HG02938 (cell line): Measurements from ENCODE around the gene ARL11.

Source experiments
- ATAC-seq: cut with Tn5 transposase; IDR thresholded peaks from one replicate; pipeline ENCODE4 v1.9.1; 2021; ENCODE audit warnings: mild to moderate bottlenecking, moderate library complexity; ENCODE audit not compliant: unreplicated experiment

The ARL11 gene

DNA sequence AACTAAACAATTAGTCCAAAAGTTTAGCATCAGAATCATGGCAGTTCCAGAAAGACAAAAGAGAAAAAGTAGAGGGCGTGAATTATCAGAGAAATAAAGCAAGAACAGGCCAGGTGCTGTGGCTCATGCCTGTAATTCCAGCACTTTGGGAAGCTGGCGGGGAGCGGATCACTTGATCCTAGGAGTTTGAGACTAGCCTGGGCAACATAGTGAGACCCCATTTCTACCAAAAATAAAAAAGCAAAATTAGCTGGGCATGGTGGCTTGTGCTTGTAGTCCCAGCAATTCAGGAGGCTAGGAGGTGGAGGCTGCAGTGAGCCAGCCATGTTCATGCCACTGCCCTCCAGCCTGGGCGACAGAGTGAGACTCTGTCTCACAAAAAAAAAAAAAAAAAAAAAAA lies 18.4 kb downstream of the ARL11 start:
- ATAC-seq: no peak

- no peak for ATAC-seq
These were observed 21.1 kb downstream of the ARL11 start for GRCh38 chr13:49649244-49649962.

DNA sequence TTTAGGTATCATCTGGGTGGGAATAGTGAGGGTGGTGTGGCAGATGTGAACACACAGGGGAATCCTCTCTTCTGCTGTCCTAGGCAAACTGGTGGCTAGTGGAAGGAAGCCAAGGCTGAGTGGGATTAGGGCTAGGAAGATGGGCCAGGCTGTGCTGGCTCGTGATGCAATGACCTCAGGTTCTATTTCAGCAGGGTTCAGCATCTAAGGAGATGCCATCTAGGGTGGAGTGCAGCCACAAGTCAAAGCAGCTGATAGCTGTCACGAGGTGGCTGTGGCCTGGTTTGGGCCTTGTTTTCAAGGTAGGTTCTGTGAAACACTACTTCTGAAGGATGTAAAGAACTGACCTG lies 21.6 kb downstream of the ARL11 start:
- no peak for ATAC-seq

DNA sequence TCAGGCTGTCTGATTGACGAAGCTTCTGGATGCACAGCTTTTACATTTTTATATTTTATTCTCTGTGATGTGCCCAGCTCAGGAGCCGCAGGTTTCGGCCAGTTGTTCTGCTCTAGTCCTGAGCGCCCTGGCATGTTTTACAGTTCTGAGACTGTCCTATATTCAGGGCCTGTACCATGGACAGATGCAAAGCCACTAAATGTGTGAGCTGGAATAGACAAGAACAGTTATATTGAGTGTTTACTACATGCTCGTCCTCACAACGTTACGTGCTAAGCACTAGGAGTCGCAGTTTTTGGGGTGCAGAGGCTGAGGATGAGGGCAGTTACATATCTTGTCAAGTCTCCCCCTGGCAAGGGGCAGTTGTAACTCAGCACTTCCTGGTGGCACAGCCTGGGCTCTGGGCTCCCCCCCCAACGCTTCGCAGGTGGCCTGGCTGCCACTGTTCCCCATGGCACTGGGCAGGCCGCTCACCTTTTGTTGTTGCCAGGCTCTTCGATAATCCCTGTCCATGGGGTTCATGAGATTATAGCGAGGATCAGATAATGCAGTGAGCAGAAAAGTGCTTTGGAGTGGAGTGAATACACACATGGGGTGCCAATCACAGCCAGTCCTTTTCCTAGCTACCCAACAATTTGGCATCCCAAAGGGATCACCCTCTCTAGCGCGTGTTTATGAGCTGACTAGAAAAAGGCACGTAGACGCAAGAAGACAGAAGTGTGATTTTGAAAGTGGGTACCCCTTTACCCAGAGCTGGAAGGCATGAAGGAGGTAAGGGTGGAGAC lies 23.5 kb downstream of the ARL11 start:
- ATAC-seq: no peak

DNA sequence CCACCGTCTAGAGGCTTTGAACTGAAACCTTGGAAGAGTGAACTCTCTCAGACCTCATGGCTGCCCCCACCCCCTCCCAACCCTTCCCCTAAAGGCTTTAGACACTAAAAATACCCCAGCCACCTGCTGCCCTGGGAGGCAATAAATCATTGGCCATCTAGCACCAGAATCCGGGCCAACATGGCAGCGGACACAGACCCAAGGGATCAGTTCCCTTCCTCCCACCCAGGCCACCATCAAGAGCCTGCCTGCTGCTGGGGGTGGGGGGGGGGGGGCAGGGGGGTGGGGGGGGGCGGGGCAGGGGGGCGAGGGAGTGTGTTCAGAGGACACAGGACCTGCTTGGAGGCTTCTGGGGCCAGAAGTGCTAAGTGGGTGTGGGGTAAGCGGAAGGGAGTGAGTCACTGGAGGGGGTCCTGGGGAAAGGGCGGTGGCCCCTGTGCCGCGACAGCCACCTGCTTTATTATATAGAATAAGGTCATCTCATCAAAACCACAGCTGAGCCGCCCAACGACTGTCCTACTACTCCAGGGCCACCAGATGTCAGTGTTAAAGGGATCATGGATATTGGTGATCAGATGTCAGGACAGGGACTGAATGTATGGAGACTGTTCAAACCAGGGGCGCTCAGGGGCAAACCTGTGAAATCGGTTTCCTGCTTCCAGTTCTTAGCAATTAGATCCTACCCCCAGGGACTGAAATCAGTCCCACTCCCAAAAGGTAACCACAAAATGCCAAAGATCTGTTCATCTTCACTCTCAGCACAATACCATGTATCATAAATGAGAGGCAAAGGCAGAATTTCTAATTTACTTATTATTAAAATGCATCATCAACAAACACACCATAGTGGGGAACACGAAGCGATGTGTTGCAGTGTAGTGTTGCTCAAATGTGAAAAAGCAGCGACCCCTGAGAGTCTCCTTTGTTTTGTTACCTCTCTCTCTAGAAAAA lies 24.3 kb downstream of the ARL11 start:
- no peak for ATAC-seq

GRCh38 chr13:49653478-49653877 lies 25.2 kb downstream of the ARL11 start:
- ATAC-seq: no peak

- no peak for ATAC-seq
These were observed 25.7 kb downstream of the ARL11 start for GRCh38 chr13:49654011-49654410.

GRCh38 chr13:49655906-49656305 lies 27.6 kb downstream of the ARL11 start:
- ATAC-seq: no peak

GRCh38 chr13:49657241-49657641 lies 28.9 kb downstream of the ARL11 start:
- ATAC-seq: no peak

DNA sequence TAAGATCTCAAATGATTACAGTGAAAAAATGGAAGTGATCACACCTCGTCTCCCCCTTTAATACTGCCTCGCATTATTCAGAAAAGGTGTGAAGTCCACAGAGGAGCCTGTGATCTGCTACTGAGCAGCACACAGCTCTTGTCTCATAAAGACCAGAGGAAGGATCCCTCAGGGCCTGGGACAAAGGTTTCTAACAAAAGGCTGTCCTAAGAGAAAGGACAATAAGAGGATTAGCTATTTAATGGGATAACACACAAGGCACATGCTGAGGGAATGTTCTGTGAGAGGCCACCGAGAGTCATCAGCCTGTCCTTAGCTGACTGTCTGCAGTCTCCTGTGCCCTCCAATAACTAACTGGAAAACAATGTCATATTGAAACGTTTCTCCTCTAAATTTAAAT lies 36.3 kb downstream of the ARL11 start:
- no peak for ATAC-seq

DNA sequence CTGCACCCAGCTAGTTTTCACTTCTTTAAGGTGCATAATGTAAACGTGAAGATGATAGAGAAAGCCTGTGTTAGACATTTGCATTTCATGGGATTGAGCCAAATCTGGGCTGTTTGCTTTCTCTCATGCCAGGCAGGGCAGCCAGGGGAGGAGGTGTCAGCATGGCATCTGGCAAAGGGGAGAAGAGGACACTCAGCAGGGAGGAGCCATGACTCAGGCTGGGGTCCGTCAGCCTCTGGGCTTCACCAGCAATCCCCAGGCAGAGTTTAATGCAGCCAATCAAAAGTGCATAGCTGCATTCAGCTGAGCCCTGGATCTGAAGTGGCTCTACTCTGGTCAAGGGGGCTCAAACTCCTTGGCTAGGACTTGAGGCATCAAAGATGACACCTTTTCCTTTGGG lies 39.5 kb downstream of the ARL11 start:
- no peak for ATAC-seq

GRCh38 chr13:49669735-49670309 lies 41.5 kb downstream of the ARL11 start:
- ATAC-seq: no peak

DNA sequence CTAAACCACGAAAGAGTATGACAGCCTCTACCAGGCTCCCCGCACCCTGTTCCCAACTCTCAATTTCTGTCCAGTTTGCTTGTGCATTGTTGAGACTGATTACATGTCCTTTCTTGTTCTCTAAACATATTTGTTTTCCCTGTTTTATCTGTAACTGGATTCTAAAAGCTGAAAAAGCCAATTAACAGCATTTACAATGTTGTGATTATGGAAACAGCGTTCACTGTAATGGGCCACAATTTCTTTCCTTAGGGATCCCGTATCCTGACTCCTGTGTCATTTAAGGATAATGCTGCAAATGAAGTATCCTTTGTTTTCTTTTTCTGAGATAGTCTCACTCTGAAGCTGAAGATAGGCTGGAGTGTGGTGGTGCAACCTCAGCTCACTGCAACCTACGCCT lies 42.5 kb downstream of the ARL11 start:
- ATAC-seq: no peak

GRCh38 chr13:49676581-49677298 lies 48.4 kb downstream of the ARL11 start:
- ATAC-seq: no peak

DNA sequence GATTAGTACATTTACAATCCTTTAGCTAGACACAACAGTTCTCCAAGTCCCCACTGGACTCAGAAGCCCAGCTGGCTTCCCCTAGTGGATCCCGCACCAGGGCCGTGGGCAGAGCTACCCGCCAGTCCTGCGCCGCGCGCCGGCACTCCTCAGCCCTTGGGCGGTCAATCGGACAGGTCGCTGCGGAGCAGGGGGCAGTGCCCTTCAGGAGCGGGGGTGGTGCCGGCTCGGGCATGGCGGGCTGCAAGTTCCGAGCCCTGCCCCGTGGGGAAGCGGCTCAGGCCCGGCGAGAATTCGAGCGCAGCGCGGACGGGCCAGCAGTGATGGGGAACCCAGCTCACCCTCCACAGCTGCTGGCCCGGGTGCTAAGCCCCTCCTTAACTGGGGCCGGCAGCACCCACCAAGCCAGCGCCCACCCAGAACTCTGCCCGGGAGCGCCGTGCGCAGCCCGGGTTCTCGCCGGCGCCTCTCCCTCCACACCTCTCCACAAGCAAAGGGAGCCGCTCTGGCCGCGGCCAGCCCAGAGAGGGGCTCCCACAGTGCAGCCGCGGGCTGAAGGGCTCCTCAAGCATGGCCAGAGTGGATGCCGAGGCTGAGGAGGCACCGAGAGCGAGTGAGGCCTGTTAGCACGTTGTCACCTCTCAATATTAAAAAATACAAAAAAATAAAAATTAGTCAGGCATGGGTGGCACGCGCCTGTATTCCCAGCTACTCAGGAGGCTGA lies 50.0 kb downstream of the ARL11 start:
- ATAC-seq: no peak

DNA sequence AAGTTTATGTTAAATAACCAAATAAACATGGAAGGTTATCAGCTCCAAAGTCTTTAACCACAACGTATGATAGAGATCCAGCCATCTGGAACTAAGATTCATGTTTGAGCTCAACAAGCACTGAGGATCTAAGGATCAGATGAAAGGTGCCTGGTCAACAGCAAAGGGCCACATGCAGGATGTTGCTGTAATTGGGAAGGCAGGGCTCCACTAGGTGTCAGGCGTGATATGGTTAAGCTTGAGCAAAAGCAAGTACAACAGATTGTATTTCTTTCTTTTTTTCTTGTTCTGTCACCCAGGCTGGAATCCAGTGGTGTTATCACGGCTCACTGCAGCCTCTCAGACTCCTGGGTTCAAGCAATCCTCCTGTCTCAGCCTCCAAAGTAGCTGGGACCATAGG lies 50.9 kb downstream of the ARL11 start:
- no peak for ATAC-seq

GRCh38 chr13:49681842-49682435 lies 53.6 kb downstream of the ARL11 start:
- no peak for ATAC-seq
